ENCODE results near the gene WDR88. TPM values are rescaled to one million over a fixed set of nuclear protein-coding genes. Genes with fewer than 3 reads are reported as not detected.

WDR88 gene
- total RNA-seq, 2 experiments from 2014 or later: 0.38 TPM; not detected in 1

DNA sequence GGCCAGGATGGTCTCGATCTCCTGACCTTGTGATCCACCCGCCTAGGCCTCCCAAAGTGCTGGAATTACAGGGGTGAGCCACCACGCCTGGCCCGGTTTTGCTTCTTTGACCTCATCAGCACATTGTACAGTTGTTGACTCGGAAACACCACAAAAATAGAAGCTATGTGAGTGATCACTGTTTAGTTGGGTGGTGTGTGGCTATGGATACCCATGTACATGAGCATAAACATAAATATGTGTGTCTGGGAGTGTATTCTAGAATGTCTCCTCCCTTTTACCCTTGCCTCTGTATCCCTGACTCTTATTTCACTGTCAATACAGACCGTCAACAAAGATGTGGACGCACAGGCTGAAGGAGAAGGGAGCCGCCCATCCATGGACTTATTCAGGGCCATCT lies 14.4 kb upstream of the WDR88 start:
- H3K9me2 ChIP-seq (ENCODE audit: insufficient read depth, low read length): no peaks in the 10 kb centered on the region
- TF ChIP-seq, protein P1, sequence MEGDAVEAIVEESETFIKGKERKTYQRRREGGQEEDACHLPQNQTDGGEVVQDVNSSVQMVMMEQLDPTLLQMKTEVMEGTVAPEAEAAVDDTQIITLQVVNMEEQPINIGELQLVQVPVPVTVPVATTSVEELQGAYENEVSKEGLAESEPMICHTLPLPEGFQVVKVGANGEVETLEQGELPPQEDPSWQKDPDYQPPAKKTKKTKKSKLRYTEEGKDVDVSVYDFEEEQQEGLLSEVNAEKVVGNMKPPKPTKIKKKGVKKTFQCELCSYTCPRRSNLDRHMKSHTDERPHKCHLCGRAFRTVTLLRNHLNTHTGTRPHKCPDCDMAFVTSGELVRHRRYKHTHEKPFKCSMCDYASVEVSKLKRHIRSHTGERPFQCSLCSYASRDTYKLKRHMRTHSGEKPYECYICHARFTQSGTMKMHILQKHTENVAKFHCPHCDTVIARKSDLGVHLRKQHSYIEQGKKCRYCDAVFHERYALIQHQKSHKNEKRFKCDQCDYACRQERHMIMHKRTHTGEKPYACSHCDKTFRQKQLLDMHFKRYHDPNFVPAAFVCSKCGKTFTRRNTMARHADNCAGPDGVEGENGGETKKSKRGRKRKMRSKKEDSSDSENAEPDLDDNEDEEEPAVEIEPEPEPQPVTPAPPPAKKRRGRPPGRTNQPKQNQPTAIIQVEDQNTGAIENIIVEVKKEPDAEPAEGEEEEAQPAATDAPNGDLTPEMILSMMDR (conservative IDR thresholded peaks at IDR 0.05; ENCODE audit: low read length): no peak
- TF ChIP-seq EZH2phosphoT487 (IDR thresholded peaks at IDR 0.05; ENCODE audit: borderline replicate concordance, low read depth, low read length): no peak
- ChIA-PET CTCF (ENCODE audit: unreplicated experiment) (no interaction called here), POLR2A (no interaction called here)
- H3K4me3 ChIP-seq (ENCODE audit: low read depth, low read length, poor library complexity, severe bottlenecking): no peak overlapping the region
- no peak for DNase-seq (ENCODE audit: low spot score)
- intact Hi-C loops (cut with micrococcal nuclease; ENCODE audit: unreplicated experiment): no loop called here
- H3K36me3 ChIP-seq (ENCODE audit: insufficient read depth, low read length): peaks cover 67% of the 10 kb centered on the region
- H3K79me2 ChIP-seq (ENCODE audit: insufficient read depth, low read depth, low read length): no peaks in the 10 kb centered on the region
- H3K27ac ChIP-seq (ENCODE audit: low read depth, low read length, poor library complexity, severe bottlenecking): no peak overlapping the region
- no peaks in the 10 kb centered on the region for H3K4me1 ChIP-seq (ENCODE audit: insufficient read depth, low read length, poor library complexity, severe bottlenecking)
- H4K20me1 ChIP-seq (ENCODE audit: insufficient read depth, low read length): no peaks in the 10 kb centered on the region
- H3K9me3 ChIP-seq (ENCODE audit: low read length): no peaks in the 10 kb centered on the region
- no peak overlapping the region for H3K4me2 ChIP-seq (ENCODE audit: low read length)
- H2AFZ ChIP-seq (ENCODE audit: low read length): no peak overlapping the region
- BruUV-seq (replicated peaks): no TSS peak

DNA sequence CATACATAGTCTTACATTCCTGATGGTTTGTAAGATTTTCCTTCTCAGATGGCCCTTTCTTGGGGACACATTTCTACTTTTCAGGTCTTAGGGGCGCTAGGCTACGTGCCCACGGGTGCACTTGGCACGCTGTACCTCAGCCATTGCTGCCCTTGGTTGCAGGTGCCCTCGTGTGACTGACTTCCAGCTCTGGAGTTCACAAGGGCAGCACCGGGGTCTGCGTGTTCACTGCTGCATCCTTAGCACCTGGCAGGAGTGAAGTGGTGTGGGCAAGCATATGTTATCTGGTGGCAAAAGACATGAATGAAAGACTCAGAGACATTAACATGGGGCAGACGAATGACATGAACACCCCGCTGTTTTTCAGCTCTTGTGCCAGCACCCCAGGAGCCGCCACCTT lies 13.3 kb upstream of the WDR88 start:
- DNase-seq (ENCODE audit: low spot score): no peak
- no peak overlapping the region for H3K27ac ChIP-seq (ENCODE audit: low read depth, low read length, poor library complexity, severe bottlenecking)
- H4K20me1 ChIP-seq (ENCODE audit: insufficient read depth, low read length): no peaks in the 10 kb centered on the region
- BruUV-seq (replicated peaks): no TSS peak
- peaks cover 55% of the 10 kb centered on the region for H3K36me3 ChIP-seq (ENCODE audit: insufficient read depth, low read length)
- CTCF ChIA-PET (ENCODE audit: unreplicated experiment): no interaction called here
- intact Hi-C loops (cut with micrococcal nuclease; ENCODE audit: unreplicated experiment): loop anchor here (1.0 kb wide), 1 partner anchor 142 kb away; no protein-coding TSS in a partner anchor
- H3K9me3 ChIP-seq (ENCODE audit: low read length): no peaks in the 10 kb centered on the region
- no peak overlapping the region for H3K4me2 ChIP-seq (ENCODE audit: low read length)
- H2AFZ ChIP-seq (ENCODE audit: low read length): no peak overlapping the region
- H3K79me2 ChIP-seq (ENCODE audit: insufficient read depth, low read depth, low read length): no peaks in the 10 kb centered on the region
- TF ChIP-seq, protein P1 (conservative IDR thresholded peaks at IDR 0.05; ENCODE audit: low read length): no peak
- TF ChIP-seq EZH2phosphoT487 (IDR thresholded peaks at IDR 0.05; ENCODE audit: borderline replicate concordance, low read depth, low read length): no peak
- no peaks in the 10 kb centered on the region for H3K4me1 ChIP-seq (ENCODE audit: insufficient read depth, low read length, poor library complexity, severe bottlenecking)
- H3K9me2 ChIP-seq (ENCODE audit: insufficient read depth, low read length): no peaks in the 10 kb centered on the region
- no peak overlapping the region for H3K4me3 ChIP-seq (ENCODE audit: low read depth, low read length, poor library complexity, severe bottlenecking)
- POLR2A ChIA-PET: no interaction called here

DNA sequence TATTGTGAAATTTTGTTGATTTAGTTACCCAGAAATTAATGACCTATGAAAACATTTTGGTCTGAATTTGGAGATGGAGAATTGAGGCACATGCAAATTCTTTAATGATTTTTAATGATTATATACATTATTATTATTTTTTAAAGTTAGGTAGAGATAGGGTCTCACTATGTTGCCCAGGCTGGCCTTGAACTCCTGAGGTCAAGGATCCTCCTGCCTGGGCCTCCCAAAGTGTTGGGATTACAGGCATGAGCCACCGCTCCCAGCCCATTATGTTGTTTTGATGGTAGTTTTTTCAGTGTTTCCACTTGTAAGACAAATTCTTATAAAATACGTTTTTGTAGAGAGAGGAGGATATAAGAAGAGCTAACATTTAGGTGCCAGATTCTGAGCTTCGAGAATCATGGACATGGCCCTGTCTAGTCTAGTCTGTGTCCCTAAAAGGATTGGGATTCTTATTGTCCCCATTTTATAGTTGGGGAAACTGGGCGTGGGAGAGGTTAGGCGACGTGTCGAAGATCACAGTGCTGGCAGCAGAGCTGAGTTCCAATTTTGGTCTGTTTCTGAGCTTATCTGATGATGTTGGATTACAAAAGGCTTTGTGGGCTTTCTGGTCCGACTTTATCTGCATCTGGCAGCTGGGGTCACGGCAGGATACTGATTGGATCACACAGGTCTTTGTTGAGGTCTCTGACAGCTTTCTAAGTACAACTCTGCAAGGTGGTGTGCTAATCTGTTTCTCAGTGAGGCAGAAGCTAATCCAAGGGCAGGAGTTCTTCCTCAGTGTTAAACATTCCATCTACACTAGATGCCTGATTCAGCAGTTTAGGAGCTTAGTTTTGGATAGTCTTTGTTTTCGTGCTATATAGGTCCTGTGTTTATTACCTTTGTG lies 7.5 kb upstream of the WDR88 start:
- no TSS peak for BruUV-seq (replicated peaks)
- H3K9me2 ChIP-seq (ENCODE audit: insufficient read depth, low read length): no peaks in the 10 kb centered on the region
- no peaks in the 10 kb centered on the region for H3K79me2 ChIP-seq (ENCODE audit: insufficient read depth, low read depth, low read length)
- H4K20me1 ChIP-seq (ENCODE audit: insufficient read depth, low read length): no peaks in the 10 kb centered on the region
- H3K4me2 ChIP-seq (ENCODE audit: low read length): no peak overlapping the region
- no peak overlapping the region for H2AFZ ChIP-seq (ENCODE audit: low read length)
- H3K9me3 ChIP-seq (ENCODE audit: low read length): no peaks in the 10 kb centered on the region
- H3K4me1 ChIP-seq (ENCODE audit: insufficient read depth, low read length, poor library complexity, severe bottlenecking): no peaks in the 10 kb centered on the region
- H3K36me3 ChIP-seq (ENCODE audit: insufficient read depth, low read length): peaks cover 46% of the 10 kb centered on the region
- intact Hi-C loops (cut with micrococcal nuclease; ENCODE audit: unreplicated experiment): loop anchor here (5.0 kb wide), 1 partner anchor 283 kb away; no protein-coding TSS in a partner anchor
- no peak overlapping the region for H3K4me3 ChIP-seq (ENCODE audit: low read depth, low read length, poor library complexity, severe bottlenecking)
- TF ChIP-seq EZH2phosphoT487 (IDR thresholded peaks at IDR 0.05; ENCODE audit: borderline replicate concordance, low read depth, low read length): no peak
- TF ChIP-seq, protein P1 (conservative IDR thresholded peaks at IDR 0.05; ENCODE audit: low read length): no peak
- no peak overlapping the region for H3K27ac ChIP-seq (ENCODE audit: low read depth, low read length, poor library complexity, severe bottlenecking)
- CTCF ChIA-PET (ENCODE audit: unreplicated experiment): interaction anchor here (1.2 kb wide), 1 partner anchor 60 kb away, joined by 4 read pairs; no protein-coding TSS in a partner anchor
- POLR2A ChIA-PET: interaction anchor here (0.6 kb wide), 1 partner anchor 232 kb away, joined by 3 read pairs; no protein-coding TSS in a partner anchor
- DNase-seq (ENCODE audit: low spot score): no peak

Measured in OCI-LY7 (cell line).